ENCODE results near the gene KIRREL1. TPM values are rescaled to one million over a fixed set of nuclear protein-coding genes. Genes with fewer than 3 reads are reported as not detected.

Gene KIRREL1
- total RNA-seq, 1 donor from 2014 or later: 195 TPM

GRCh38 chr1:158071138-158071537, 77.7 kb downstream of the KIRREL1 start:
- H3K4me1 ChIP-seq (ENCODE audit: insufficient read depth, low read length): peaks cover 24% of the 10 kb centered on the region
- Mint-ChIP-seq H3K27me3 (ENCODE audit: low read depth, unreplicated experiment) (no peaks in the 10 kb centered on the region), H3K4me1 (ENCODE audit: low read depth, unreplicated experiment) (peaks cover 83% of the 10 kb centered on the region), H3K36me3 (ENCODE audit: low read depth, unreplicated experiment) (peaks cover 32% of the 10 kb centered on the region), H3K27ac (ENCODE audit: unreplicated experiment) (no peak overlapping the region), H3K4me3 (ENCODE audit: unreplicated experiment) (no peak overlapping the region), H3K9me3 (ENCODE audit: unreplicated experiment) (no peaks in the 10 kb centered on the region)
- no peak for TF ChIP-seq CTCF (IDR thresholded peaks at IDR 0.05; ENCODE audit: insufficient read depth, low read depth, low read length)
- TF ChIP-seq EZH2 (IDR thresholded peaks at IDR 0.05; ENCODE audit: insufficient read depth, low read length): no peak
- peaks cover 97% of the 10 kb centered on the region for H3K79me2 ChIP-seq (ENCODE audit: insufficient read depth, low read length)
- FAIRE-seq (no peak), DNase-seq (ENCODE audit: low read depth) (peak; percentile 40)
- H3K4me2 ChIP-seq (ENCODE audit: low read length): no peak overlapping the region
- peak overlapping the region; percentile 48 for H3K9ac ChIP-seq (ENCODE audit: low read length)
- no peak overlapping the region for H2AFZ ChIP-seq (ENCODE audit: low read depth, low read length)
- H4K20me1 ChIP-seq (ENCODE audit: insufficient read depth, low read length): peaks cover 99% of the 10 kb centered on the region
- no peak overlapping the region for H3K27ac ChIP-seq (ENCODE audit: low read depth, low read length)
- peaks cover 12% of the 10 kb centered on the region for H3K36me3 ChIP-seq (ENCODE audit: insufficient read depth, low read length)
- no peaks in the 10 kb centered on the region for H3K27me3 ChIP-seq (ENCODE audit: insufficient read depth, low read length)
- no peak overlapping the region for H3K4me3 ChIP-seq (ENCODE audit: insufficient read depth, low read depth, low read length)
- H3K9me3 ChIP-seq (ENCODE audit: insufficient read depth, low read depth, low read length): no peaks in the 10 kb centered on the region

GRCh38 chr1:158075078-158075477, 81.6 kb downstream of the KIRREL1 start:
- H3K36me3 Mint-ChIP-seq (ENCODE audit: low read depth, unreplicated experiment): peaks cover 34% of the 10 kb centered on the region
- Histone ChIP-seq H3K9me3 (ENCODE audit: insufficient read depth, low read depth, low read length) (no peaks in the 10 kb centered on the region), H2AFZ (ENCODE audit: low read depth, low read length) (no peak overlapping the region), H3K4me3 (ENCODE audit: insufficient read depth, low read depth, low read length) (no peak overlapping the region), H3K9ac (ENCODE audit: low read length) (no peak overlapping the region), H3K4me2 (ENCODE audit: low read length) (no peak overlapping the region), H3K79me2 (ENCODE audit: insufficient read depth, low read length) (peaks cover 79% of the 10 kb centered on the region), H3K36me3 (ENCODE audit: insufficient read depth, low read length) (peaks cover 27% of the 10 kb centered on the region), H3K27me3 (ENCODE audit: insufficient read depth, low read length) (no peaks in the 10 kb centered on the region), H3K27ac (ENCODE audit: low read depth, low read length) (no peak overlapping the region), H4K20me1 (ENCODE audit: insufficient read depth, low read length) (peaks cover 90% of the 10 kb centered on the region), H3K4me1 (ENCODE audit: insufficient read depth, low read length) (peaks cover 8% of the 10 kb centered on the region)
- peaks cover 62% of the 10 kb centered on the region for H3K4me1 Mint-ChIP-seq (ENCODE audit: low read depth, unreplicated experiment)
- no peak overlapping the region for H3K4me3 Mint-ChIP-seq (ENCODE audit: unreplicated experiment)
- TF ChIP-seq EZH2 (IDR thresholded peaks at IDR 0.05; ENCODE audit: insufficient read depth, low read length): no peak
- TF ChIP-seq CTCF (IDR thresholded peaks at IDR 0.05; ENCODE audit: insufficient read depth, low read depth, low read length): no peak
- H3K27ac Mint-ChIP-seq (ENCODE audit: unreplicated experiment): no peak overlapping the region
- H3K9me3 Mint-ChIP-seq (ENCODE audit: unreplicated experiment): no peaks in the 10 kb centered on the region
- no peaks in the 10 kb centered on the region for H3K27me3 Mint-ChIP-seq (ENCODE audit: low read depth, unreplicated experiment)
- DNase-seq (ENCODE audit: low read depth) (no peak), FAIRE-seq (no peak)

DNA sequence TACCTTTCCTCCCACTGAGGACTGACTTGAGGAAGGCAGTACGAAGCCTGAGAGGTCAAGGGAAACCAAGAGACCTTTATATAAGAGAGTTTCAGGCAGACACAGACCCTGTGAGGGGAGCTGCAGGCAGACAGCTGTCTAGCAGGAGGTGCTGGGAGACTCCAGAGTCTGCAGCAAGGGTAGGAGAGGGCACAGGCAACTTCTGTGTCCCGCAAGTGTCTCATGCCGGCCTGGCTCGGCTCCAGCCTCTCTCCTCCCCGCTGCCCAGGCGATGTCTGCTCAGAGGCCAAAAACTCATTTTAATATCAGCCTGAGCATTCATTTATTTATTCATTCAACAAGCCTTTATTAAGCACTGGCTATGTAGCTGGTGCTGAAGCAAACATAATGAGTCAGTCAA, 83.0 kb downstream of the KIRREL1 start:
- H3K9me3 ChIP-seq (ENCODE audit: insufficient read depth, low read depth, low read length): no peaks in the 10 kb centered on the region
- H3K4me2 ChIP-seq (ENCODE audit: low read length): no peak overlapping the region
- peaks cover 37% of the 10 kb centered on the region for H3K36me3 Mint-ChIP-seq (ENCODE audit: low read depth, unreplicated experiment)
- no peaks in the 10 kb centered on the region for H3K27me3 ChIP-seq (ENCODE audit: insufficient read depth, low read length)
- H3K79me2 ChIP-seq (ENCODE audit: insufficient read depth, low read length): peaks cover 65% of the 10 kb centered on the region
- peaks cover 35% of the 10 kb centered on the region for H3K36me3 ChIP-seq (ENCODE audit: insufficient read depth, low read length)
- no peaks in the 10 kb centered on the region for H3K9me3 Mint-ChIP-seq (ENCODE audit: unreplicated experiment)
- H3K27ac ChIP-seq (ENCODE audit: low read depth, low read length): no peak overlapping the region
- H3K4me3 Mint-ChIP-seq (ENCODE audit: unreplicated experiment): no peak overlapping the region
- no peak for FAIRE-seq
- H3K27me3 Mint-ChIP-seq (ENCODE audit: low read depth, unreplicated experiment): no peaks in the 10 kb centered on the region
- H3K27ac Mint-ChIP-seq (ENCODE audit: unreplicated experiment): peak overlapping the region; percentile 63
- peaks cover 79% of the 10 kb centered on the region for H4K20me1 ChIP-seq (ENCODE audit: insufficient read depth, low read length)
- H3K4me1 ChIP-seq (ENCODE audit: insufficient read depth, low read length): no peaks in the 10 kb centered on the region
- H3K4me1 Mint-ChIP-seq (ENCODE audit: low read depth, unreplicated experiment): peaks cover 50% of the 10 kb centered on the region
- no peak overlapping the region for H3K9ac ChIP-seq (ENCODE audit: low read length)
- no peak overlapping the region for H2AFZ ChIP-seq (ENCODE audit: low read depth, low read length)
- DNase-seq (ENCODE audit: low read depth): no peak
- TF ChIP-seq EZH2 (IDR thresholded peaks at IDR 0.05; ENCODE audit: insufficient read depth, low read length) (no peak), CTCF (IDR thresholded peaks at IDR 0.05; ENCODE audit: insufficient read depth, low read depth, low read length) (no peak)
- H3K4me3 ChIP-seq (ENCODE audit: insufficient read depth, low read depth, low read length): no peak overlapping the region
